AG08396 (cell line): Measurements from ENCODE around the gene METTL3.

ENCODE experiments used
- DNase-seq: peaks from one replicate; pipeline ENCODE4 v3.0.0; 2012; ENCODE audit warnings: low spot score, mixed read lengths

METTL3 gene

DNA sequence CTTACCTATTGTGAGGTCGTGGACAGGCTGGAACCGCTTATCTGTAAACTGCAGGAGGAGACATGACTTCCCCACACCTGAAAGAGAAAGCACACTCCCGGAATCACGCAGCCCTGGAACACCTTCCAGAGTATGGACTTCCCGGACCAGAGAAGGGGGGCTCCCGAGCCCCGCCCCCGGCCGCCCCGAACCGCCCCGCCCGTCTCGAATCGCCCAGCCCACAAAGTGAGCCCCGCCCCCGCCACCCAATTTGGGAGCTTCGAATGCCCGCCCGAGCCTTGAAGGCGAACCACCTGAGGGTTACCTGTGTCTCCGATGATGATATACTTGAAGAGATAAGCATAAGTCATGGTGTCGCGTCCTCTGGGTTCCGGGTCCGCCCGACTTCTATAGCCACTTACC is 34.6 kb downstream of the METTL3 start:
- peak; percentile 77 for DNase-seq

DNA sequence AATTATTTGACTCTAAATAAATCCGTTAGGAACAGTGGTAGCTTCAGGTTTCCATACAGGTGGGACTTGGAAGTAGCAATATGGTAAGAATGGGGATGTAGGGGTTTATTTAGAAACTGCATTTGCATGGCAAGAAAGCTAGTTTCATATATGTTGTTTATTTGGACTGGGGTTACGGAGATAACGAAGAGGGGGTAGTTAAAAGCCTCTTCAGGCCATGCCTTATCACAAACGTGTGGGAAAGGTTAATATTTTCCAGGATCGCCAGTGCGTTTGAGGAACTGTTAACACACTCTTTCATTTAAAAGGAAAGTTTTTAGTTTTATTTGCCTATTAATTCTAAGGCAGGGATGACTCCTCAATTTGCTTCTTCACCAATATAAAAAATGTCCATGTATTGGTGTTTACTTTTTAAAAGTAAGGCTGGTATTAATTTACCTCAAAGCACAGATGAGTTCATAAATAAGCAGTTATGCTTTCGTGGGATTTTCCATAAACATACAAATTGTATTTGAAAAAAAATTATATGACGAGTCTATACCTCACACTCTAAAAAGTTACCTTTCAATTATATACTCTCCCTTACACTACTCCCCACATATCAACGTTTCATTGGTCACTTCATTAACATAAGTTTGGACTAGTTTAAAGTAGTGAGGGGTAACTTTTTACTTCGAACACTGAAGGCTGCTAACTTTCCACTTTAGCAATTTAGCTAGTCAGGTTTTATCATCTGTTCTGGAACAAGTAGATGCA is 35.2 kb downstream of the METTL3 start:
- DNase-seq = no peak

DNA sequence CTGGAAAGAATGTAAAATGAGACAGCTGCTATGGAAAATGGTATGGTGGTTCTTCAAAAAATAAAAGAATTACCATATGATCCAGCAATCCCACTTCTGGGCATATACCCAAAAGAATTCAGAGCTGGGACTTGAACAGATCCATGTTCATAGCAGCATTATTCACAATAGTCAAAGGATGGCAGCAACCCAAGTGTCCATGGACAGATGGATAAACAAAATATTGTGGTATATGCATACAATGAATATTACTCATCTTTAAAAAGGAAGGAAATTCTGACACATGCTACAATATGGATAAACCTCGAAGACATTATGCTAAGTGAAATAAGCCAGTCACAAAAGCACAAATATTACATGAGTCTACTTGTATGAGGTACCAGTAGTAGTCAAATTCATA is 43.5 kb downstream of the METTL3 start:
- DNase-seq = no peak

DNA sequence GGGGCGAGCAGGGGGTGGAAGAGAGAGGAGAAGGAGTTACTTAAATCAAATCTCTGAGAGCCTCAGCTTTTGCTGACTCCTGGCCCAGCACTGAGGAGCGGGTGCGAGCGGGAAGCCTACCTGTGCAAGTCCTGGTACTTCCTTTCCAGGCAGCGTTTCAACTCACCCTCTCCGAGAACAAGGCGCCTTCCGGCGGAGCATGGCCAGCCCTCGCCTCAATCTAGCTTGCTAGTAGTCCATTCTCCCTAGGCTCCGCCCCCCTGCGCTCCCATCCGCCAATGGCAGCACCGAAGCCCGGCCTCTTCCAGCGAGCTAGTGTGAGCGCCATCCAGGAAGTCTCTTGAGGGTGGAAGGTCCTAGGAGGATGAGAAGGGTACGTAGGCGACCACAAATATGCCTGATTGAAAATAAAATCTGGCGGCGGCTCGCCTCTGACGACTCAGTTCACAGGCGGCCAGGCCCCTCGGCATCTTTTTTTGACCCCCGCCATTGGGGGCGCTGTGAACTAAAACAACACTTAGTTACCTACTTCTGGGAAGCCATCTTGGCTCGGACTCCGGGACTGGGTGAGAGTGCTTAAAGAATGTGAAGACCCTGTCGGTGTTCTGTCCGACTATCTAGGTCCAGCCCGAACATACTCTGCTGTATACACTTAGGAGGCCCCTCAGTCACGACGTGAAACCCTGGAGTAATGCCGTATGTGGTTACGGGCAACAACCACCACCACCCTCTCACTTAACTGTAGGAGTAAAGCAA is 55.0 kb downstream of the METTL3 start, which contains the start of gene CHD8:
Gene CHD8, minus strand, starts transcription at position 212 of the 756 bp plus-strand sequence. CDS start 24,480 bp downstream, outside the sequence.
- peak; percentile 97 for DNase-seq

DNA sequence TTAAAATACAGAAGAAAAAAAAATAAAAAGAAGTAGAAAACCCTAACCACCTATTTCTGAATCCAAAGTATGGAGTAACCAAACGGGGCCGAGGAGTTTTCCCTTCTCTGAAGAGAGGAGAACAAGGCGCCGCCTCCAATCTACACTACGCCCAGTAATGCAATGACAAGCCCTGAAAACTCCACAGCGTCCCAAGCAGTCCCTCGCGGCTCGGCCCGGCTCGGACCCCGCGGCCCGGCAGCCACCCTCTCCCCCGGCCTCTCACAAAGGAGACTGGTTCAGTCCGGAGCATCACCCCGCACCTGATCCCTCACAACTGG is 55.6 kb downstream of the METTL3 start:
- DNase-seq = no peak

DNA sequence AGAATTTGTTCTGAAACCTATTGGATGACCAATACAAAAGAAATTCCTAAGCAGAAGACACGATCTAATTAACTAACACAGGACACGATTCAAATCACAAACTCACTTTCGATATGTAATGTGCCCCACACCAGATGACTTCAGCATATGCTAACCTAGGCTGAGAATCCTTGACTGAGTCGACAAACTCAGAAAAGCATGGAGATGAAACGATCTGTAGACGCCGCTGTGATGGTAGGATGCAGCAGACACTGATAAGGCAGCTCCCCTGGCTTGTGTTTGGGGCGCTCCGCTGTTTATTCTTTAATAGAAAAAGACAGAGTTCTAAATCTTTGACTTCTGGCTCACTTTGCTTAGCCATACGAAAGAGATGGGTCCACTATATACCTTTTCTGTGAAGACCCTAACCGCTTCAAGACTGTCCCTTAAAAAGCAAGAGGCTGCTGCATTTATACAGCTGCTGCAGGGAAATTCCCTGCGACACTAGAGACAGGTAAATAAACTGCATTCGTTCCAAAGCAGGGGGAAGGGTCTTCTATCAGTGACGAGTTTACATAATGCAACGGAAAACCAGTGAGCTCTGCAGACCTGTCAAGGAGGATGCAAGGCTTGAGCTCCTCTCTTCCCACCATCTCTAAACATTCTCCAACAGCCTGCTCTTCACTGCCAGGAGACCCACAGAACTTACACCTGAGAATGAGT is 56.1 kb downstream of the METTL3 start:
- no peak for DNase-seq

DNA sequence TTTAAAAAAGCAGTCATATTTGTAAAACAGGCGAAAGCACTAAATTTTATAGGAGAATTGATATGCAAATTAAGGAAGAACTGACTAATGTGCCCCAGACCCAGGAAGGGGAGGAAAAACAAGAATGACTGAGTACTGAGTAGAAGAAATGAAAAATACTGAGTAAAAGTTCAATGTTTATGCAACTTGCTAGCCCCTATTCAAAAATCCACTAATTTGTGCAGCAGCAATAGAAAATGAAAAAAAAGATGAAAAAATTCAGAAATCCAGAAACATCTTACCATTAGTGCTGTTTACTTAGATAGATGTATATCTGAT is 61.3 kb downstream of the METTL3 start:
- no peak for DNase-seq
